ENCODE measurements around the gene MEIOC. TPM values are rescaled to one million over a fixed set of nuclear protein-coding genes. Genes with fewer than 3 reads are reported as not detected.
"Not testable (repeated sequence)": the region's sequence is repeated elsewhere in the genome, so short reads cannot be mapped to it uniquely, and the experiment has no call there.

The MEIOC gene
- total RNA-seq, 6 experiments from 2014 or later = not detected

DNA sequence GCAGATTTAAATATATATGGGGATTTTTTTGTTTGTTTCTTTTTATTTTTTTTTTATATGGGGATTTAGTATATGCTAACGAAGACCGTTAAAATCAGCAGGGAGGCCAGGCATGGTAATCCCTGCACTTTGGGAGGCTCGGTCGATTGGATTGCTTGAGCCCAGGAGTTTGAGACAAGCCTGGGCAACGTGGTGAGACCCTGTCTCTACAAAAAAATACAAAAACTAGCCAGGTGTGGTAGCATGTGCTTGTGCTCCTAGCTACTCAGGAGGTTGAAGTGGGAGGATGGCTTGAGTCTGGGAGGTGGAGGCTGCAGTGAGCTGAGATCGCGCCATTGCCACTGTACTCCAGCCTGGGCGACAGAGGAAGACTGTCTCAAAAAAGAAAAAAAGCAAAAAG, 22.3 kb upstream of the MEIOC start:
- Histone ChIP-seq H3K27ac (no peak overlapping the region), H3K4me1 (no peaks in the 10 kb centered on the region), H3K36me3 (no peaks in the 10 kb centered on the region), H3K4me3 (no peak overlapping the region), H3K27me3 (no peaks in the 10 kb centered on the region), H3K9me3 (no peaks in the 10 kb centered on the region)
- ATAC-seq = no peak
- 53% methylated on average over 8 of the region's 8 CpGs for WGBS (ENCODE audit: insufficient coverage, low coverage, low lambda C conversion rate, missing lambda C conversion rate)
- no peak for DNase-seq
- no peak for TF ChIP-seq POLR2A (IDR thresholded peaks at IDR 0.05)
- TF ChIP-seq, protein P1, sequence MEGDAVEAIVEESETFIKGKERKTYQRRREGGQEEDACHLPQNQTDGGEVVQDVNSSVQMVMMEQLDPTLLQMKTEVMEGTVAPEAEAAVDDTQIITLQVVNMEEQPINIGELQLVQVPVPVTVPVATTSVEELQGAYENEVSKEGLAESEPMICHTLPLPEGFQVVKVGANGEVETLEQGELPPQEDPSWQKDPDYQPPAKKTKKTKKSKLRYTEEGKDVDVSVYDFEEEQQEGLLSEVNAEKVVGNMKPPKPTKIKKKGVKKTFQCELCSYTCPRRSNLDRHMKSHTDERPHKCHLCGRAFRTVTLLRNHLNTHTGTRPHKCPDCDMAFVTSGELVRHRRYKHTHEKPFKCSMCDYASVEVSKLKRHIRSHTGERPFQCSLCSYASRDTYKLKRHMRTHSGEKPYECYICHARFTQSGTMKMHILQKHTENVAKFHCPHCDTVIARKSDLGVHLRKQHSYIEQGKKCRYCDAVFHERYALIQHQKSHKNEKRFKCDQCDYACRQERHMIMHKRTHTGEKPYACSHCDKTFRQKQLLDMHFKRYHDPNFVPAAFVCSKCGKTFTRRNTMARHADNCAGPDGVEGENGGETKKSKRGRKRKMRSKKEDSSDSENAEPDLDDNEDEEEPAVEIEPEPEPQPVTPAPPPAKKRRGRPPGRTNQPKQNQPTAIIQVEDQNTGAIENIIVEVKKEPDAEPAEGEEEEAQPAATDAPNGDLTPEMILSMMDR (IDR thresholded peaks at IDR 0.05) = no peak
- intact Hi-C loops (cut with DNase I) = no loop called here

- DNase-seq; H3K4me3 ChIP-seq; H3K9me3 ChIP-seq; H3K27me3 ChIP-seq; ATAC-seq; H3K4me1 ChIP-seq; intact Hi-C loops (cut with DNase I); H3K27ac ChIP-seq; H3K36me3 ChIP-seq: not testable (repeated sequence)
- WGBS (ENCODE audit: insufficient coverage, low coverage, low lambda C conversion rate, missing lambda C conversion rate) = 37% methylated on average over 3 of the region's 4 CpGs
Measured at GRCh38 chr17:44634401-44634800, 21.9 kb upstream of the MEIOC start.

DNA sequence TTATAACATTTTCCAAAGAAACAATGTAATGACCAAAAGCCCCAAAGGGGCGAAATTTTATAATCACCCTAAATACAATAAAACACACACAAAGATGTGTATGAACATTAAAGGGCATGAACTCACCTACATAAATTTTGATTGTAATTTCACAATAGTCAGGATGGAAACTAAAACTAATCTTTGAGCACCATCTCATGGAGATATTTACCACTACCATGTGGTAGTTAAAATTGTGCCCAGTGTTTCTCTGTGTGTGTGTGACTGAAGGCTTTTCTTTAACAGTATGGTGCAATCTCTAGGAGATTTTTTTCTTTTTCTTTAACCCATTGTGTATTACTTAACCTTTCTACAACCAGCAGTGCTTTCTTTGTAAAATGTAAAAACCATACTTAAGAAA, 19.7 kb upstream of the MEIOC start:
- H3K36me3 ChIP-seq = no peaks in the 10 kb centered on the region
- H3K4me3 ChIP-seq = no peak overlapping the region
- ATAC-seq (peak in 1 of 4 donors; percentile 27), DNase-seq (no peak)
- no peak for TF ChIP-seq POLR2A (IDR thresholded peaks at IDR 0.05)
- TF ChIP-seq, protein P1 (IDR thresholded peaks at IDR 0.05) = peak; percentile 16 to 27 (median 18)
- H3K27ac ChIP-seq = no peak overlapping the region
- no peaks in the 10 kb centered on the region for H3K27me3 ChIP-seq
- H3K9me3 ChIP-seq = no peaks in the 10 kb centered on the region
- intact Hi-C loops (cut with DNase I) = no loop called here
- 32% methylated on average over 1 of the region's 1 CpG for WGBS (ENCODE audit: insufficient coverage, low coverage, low lambda C conversion rate, missing lambda C conversion rate)
- H3K4me1 ChIP-seq = no peaks in the 10 kb centered on the region

- WGBS (ENCODE audit: insufficient coverage, low coverage, low lambda C conversion rate, missing lambda C conversion rate) = 58% methylated on average over 1 of the region's 1 CpG
- no peaks in the 10 kb centered on the region for H3K36me3 ChIP-seq
- DNase-seq (no peak), ATAC-seq (no peak)
- no peaks in the 10 kb centered on the region for H3K27me3 ChIP-seq
- TF ChIP-seq POLR2A (IDR thresholded peaks at IDR 0.05) = no peak
- TF ChIP-seq, protein P1 (IDR thresholded peaks at IDR 0.05) = no peak
- H3K27ac ChIP-seq = no peak overlapping the region
- no peaks in the 10 kb centered on the region for H3K4me1 ChIP-seq
- H3K4me3 ChIP-seq = no peak overlapping the region
- H3K9me3 ChIP-seq = no peaks in the 10 kb centered on the region
- intact Hi-C loops (cut with DNase I) = no loop called here
Measured at GRCh38 chr17:44637066-44637465, 19.2 kb upstream of the MEIOC start.

DNA sequence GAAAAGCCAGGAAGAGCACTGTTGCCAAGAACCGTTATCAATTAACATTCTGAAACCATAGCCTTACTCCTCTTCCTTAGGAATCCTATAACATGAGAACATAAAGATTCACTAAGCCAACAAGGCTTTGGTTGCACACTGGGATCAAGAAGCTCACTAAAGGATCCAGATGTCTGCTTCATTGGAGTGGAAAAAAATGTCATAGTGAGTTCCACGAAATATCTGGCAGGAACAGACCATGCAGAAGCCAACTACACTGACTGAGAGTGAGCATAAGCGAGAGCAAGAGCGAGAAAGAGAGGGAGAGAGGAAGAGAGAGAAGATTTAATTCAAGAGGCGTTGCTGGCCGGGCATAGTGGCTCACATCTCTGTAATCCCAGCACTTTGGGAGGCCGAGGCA, 13.4 kb upstream of the MEIOC start:
- H3K27ac ChIP-seq = no peak overlapping the region
- no peak for ATAC-seq
- H3K9me3 ChIP-seq = no peaks in the 10 kb centered on the region
- H3K4me1 ChIP-seq = no peaks in the 10 kb centered on the region
- intact Hi-C loops (cut with DNase I) = no loop called here
- no peaks in the 10 kb centered on the region for H3K27me3 ChIP-seq
- H3K4me3 ChIP-seq = no peak overlapping the region
- no peak for DNase-seq
- no peak for TF ChIP-seq POLR2A (IDR thresholded peaks at IDR 0.05)
- TF ChIP-seq, protein P1 (IDR thresholded peaks at IDR 0.05) = no peak
- 40% methylated on average over 7 of the region's 7 CpGs for WGBS (ENCODE audit: insufficient coverage, low coverage, low lambda C conversion rate, missing lambda C conversion rate)
- H3K36me3 ChIP-seq = no peaks in the 10 kb centered on the region
